Uterus (tissue), 2 donors: ENCODE data around the gene HPSE2.

Source experiments
- CTCF ChIP-seq, 4 experiments: fragments of 200-600 bp in 2 of 4; fragments of 450-650 bp in 2 of 4; sonication (generic) in 2 of 4; IDR thresholded peaks; one replicate each; pipeline ENCODE4 v1.5.1; 2016 to 2019; ENCODE audit warnings: antibody characterized with exemption in 4 of 4, mild to moderate bottlenecking in 2 of 4, moderate library complexity in 1 of 4
- POLR2A ChIP-seq, 2 donors: fragments of 450-650 bp; IDR thresholded peaks; one replicate each; pipeline ENCODE4 v1.6.1; 2016; ENCODE audit warnings: antibody characterized with exemption in 2 of 2, mild to moderate bottlenecking in 1 of 2, moderate library complexity in 1 of 2

GRCh38 chr10:98957801-98958200, 277.9 kb downstream of the HPSE2 start:
- TF ChIP-seq CTCF (IDR thresholded peaks at IDR 0.05) (no peak), POLR2A (IDR thresholded peaks at IDR 0.05) (no peak)
